Skeletal muscle tissue (tissue), 4 donors: ENCODE results near the gene CDH23. TPM values are rescaled to one million over a fixed set of nuclear protein-coding genes. Genes with fewer than 3 reads are reported as not detected.

ENCODE experiments used
- H3K27ac ChIP-seq: one replicate; pipeline ENCODE4 v1.7.0; 2013; ENCODE audit warnings: mild to moderate bottlenecking, low read depth, low read length, inconsistent platforms
- H3K27me3 ChIP-seq, 3 donors: one replicate each; pipeline ENCODE4 v1.7.0; 2013; ENCODE audit warnings: low read length in 3 of 3; ENCODE audit not compliant: control insufficient read depth in 3 of 3, insufficient read depth in 3 of 3
- H3K36me3 ChIP-seq, 3 donors: one replicate each; pipeline ENCODE4 v1.7.0; 2013; ENCODE audit warnings: low read length in 3 of 3; ENCODE audit not compliant: control insufficient read depth in 3 of 3, insufficient read depth in 3 of 3
- H3K4me1 ChIP-seq, 3 donors: one replicate each; pipeline ENCODE4 v1.7.0; 2013; ENCODE audit warnings: low read length in 3 of 3, mild to moderate bottlenecking in 3 of 3; ENCODE audit not compliant: control insufficient read depth in 3 of 3, insufficient read depth in 3 of 3
- H3K4me3 ChIP-seq, 3 donors: one replicate each; pipeline ENCODE4 v1.7.0; 2013; ENCODE audit warnings: low read length in 3 of 3
- H3K9ac ChIP-seq, 3 donors: one replicate each; pipeline ENCODE4 v1.7.0; 2013; ENCODE audit warnings: low read length in 3 of 3, mild to moderate bottlenecking in 3 of 3, moderate library complexity in 2 of 3, low read depth in 1 of 3
- H3K9me3 ChIP-seq, 3 donors: one replicate each; pipeline ENCODE4 v1.7.0; 2013; ENCODE audit warnings: low read length in 3 of 3; ENCODE audit not compliant: control insufficient read depth in 3 of 3
- total RNA-seq: library from RNA; depleted of rRNA; stranded (reverse); fragments of >200 nt; gene quantifications from one replicate; pipeline ENCODE4 v1.2.3, GENCODE V29; 2014
- donor health status: Osteomylitis.

CDH23 gene
- total RNA-seq, 1 donor from 2014 or later = 3.7 TPM

DNA sequence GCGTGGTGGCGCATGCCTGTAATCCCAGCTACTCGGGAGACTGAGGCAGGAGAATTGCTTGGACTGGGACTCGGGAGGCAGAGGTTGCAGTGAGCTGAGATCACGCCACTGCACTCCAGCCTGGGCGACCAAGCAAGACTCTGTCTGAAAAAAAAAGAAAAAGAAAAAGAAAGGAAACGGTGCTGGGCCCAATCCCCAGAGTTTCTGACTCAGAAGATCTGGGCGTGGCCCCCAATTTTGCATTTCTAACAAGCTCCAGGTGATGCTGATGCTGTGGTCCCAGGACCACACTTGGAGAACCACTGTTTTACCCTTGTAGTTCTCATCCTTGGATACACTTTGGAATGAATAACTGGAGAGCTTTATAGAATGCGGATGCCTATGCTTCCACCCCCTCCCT is 243.9 kb downstream of the CDH23 start:
- Histone ChIP-seq H3K9ac (no peak overlapping the region), H3K27me3 (peaks cover 0 to 4% (median 0%) of the 10 kb centered on the region in 3 donors), H3K4me3 (no peak overlapping the region), H3K36me3 (no peaks in the 10 kb centered on the region), H3K4me1 (peaks cover 4 to 17% (median 13%) of the 10 kb centered on the region in 3 donors), H3K27ac (no peak overlapping the region), H3K9me3 (no peaks in the 10 kb centered on the region)

DNA sequence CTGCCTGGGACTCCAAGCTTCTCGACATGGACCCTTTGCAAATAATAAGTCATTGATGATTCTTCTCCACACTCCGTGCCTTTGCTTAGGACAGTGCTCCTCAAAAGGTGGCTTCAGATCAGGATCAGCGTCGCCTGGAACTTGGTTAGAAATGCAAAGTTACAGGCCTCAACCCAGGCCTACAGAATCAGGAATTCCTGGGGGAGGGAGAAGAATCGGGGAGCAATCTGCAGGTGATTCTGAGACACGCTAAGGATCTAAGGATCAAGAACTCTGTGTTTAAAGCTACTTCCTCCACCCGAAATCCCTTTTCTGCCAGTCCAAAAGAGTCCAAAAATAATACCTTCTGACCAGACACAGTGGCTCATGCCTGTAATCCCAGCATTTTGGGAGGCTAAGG is 244.7 kb downstream of the CDH23 start:
- Histone ChIP-seq H3K36me3 (no peaks in the 10 kb centered on the region), H3K27ac (no peak overlapping the region), H3K4me1 (peaks cover 4 to 17% (median 13%) of the 10 kb centered on the region in 3 donors), H3K9me3 (no peaks in the 10 kb centered on the region), H3K27me3 (peaks cover 0 to 4% (median 0%) of the 10 kb centered on the region in 3 donors), H3K4me3 (no peak overlapping the region), H3K9ac (no peak overlapping the region)

DNA sequence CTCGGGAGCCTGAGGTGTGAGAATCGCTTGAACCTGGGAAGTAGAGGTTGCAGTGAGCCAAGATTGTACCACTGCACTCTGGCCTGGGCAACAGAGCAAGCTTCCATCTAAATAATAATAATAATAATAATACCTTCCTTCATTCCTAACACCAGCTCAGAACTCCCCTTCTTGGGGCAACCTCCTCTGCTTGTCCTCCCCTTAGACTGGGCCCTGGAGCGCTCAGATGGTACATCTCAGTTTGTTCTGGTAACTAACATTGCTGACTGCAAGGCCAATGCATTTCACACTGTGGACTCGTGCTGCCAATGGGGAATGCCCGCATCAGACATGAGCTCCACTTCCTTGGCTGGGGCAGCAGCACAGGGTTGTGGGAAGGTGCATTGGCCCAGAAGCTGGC is 245.3 kb downstream of the CDH23 start:
- Histone ChIP-seq H3K4me1 (peaks cover 4 to 17% (median 13%) of the 10 kb centered on the region in 3 donors), H3K9me3 (no peaks in the 10 kb centered on the region), H3K27ac (no peak overlapping the region), H3K27me3 (peaks cover 0 to 4% (median 3%) of the 10 kb centered on the region in 3 donors), H3K36me3 (no peaks in the 10 kb centered on the region), H3K4me3 (no peak overlapping the region), H3K9ac (no peak overlapping the region)

DNA sequence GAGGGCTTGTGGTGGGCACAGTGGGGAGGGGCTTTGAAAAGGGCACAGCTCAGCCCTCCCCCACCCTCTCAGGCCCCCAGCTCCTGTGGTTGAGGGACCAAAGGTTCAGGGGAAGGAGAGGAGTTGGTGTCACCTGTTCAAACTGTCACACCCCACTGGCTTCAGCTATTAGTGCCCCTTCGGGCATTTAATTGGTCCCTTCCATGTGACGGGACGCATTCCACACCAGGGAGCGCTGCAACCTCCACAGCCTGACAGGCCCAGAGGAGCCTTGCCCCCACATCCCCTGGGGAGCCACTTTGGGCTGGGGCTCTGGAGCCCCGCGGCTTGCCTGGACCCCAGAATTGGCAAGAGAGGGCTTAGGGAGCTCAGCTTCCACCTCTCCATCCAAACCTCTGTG is 247.2 kb downstream of the CDH23 start:
- no peaks in the 10 kb centered on the region for H3K9me3 ChIP-seq
- no peak overlapping the region for H3K9ac ChIP-seq
- H3K27ac ChIP-seq = no peak overlapping the region
- H3K27me3 ChIP-seq = peaks cover 0 to 4% (median 3%) of the 10 kb centered on the region in 3 donors
- H3K4me3 ChIP-seq = no peak overlapping the region
- H3K36me3 ChIP-seq = no peaks in the 10 kb centered on the region
- H3K4me1 ChIP-seq = peaks cover 0 to 12% (median 9%) of the 10 kb centered on the region in 3 donors

DNA sequence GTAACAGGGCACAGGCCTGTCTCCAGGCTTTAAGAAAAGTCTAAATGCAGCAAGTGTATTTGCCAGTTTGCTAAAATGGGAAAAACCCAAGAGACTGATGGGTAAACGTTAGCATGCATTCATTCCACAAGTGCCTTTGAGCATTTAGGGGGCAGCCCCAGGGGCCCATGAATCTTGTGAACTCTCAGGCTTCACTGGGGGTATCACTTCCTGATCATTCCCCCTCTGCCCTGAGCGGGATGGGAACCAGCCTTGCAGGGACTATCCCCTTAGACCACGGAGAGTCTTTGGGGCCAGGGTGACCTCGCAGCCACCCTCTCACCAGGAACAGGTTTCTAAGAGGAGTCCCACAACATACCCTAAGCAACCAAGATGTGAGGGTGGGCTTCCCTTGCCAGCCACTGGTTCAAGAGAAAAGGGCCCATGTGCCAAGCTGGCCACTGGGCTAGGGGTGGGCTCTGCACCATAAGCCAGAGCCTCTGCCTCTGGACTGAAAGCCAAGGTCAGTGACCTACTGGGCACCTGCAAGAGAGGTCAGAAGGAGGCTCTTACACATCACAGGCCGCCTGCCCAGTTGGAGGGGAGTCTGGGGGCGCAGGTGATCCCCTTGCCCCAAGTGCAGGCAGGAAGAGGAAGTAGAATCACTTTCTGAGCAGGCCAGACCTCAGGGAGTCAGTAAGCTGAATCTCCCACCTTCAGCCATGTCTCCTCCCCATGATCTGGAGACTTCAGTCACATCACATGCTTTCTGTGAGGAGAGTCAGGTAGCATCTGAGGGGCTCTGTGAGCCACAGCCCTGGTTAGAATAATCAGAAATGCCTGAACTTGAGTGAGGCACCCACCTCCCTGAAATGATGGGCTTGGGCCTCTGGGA is 247.8 kb downstream of the CDH23 start:
- Histone ChIP-seq H3K4me1 (peaks cover 0 to 6% (median 3%) of the 10 kb centered on the region in 3 donors), H3K27ac (no peak overlapping the region), H3K27me3 (peaks cover 0 to 4% (median 3%) of the 10 kb centered on the region in 3 donors), H3K36me3 (no peaks in the 10 kb centered on the region), H3K9ac (no peak overlapping the region), H3K9me3 (no peaks in the 10 kb centered on the region), H3K4me3 (no peak overlapping the region)

DNA sequence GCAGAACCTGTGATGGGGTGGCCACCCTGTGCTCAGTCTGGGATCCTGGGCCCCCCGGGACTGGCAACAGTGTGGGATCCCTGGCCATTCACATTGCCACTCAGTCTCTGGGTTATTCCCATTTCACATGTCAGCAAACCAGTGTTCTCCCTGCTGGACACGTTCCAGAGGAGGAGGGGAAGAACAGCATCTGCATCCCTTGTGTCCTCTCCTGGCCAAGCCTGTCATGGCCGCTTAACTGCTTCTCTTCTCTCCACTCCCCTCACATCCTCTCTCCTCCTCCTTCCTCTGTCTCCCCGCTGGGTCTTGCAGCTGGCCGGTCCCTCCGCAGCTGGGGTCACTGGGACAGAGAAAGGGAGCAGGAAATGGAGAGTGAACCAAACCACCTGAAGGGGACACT is 248.5 kb downstream of the CDH23 start:
- Histone ChIP-seq H3K4me3 (no peak overlapping the region), H3K27me3 (peaks cover 0 to 4% (median 3%) of the 10 kb centered on the region in 3 donors), H3K36me3 (no peaks in the 10 kb centered on the region), H3K9ac (no peak overlapping the region), H3K9me3 (no peaks in the 10 kb centered on the region), H3K27ac (no peak overlapping the region), H3K4me1 (peaks cover 0 to 6% (median 0%) of the 10 kb centered on the region in 3 donors)

DNA sequence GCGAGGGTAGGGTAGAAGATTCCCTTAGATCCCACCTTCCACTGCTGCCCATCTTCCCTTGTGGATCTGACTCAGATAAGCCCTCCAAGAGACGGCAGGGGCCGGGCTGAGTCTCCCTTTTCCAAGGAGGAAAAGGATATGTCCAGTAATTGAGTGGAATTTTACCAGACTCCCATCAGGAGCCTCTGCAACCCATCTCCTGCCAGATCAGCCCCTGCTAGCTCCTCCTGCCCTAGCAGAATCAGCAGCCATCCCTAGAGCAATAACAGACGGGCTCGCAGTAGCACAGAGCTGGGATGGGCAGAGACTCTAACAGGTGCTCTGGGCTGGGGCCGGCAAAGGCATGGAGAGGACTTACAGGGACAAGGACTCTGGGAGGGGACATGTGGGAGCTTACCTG is 249.3 kb downstream of the CDH23 start:
- Histone ChIP-seq H3K36me3 (no peaks in the 10 kb centered on the region), H3K4me3 (no peak overlapping the region), H3K27ac (no peak overlapping the region), H3K27me3 (peaks cover 0 to 4% (median 3%) of the 10 kb centered on the region in 3 donors), H3K4me1 (peaks cover 0 to 6% (median 0%) of the 10 kb centered on the region in 3 donors), H3K9ac (no peak overlapping the region), H3K9me3 (no peaks in the 10 kb centered on the region)

DNA sequence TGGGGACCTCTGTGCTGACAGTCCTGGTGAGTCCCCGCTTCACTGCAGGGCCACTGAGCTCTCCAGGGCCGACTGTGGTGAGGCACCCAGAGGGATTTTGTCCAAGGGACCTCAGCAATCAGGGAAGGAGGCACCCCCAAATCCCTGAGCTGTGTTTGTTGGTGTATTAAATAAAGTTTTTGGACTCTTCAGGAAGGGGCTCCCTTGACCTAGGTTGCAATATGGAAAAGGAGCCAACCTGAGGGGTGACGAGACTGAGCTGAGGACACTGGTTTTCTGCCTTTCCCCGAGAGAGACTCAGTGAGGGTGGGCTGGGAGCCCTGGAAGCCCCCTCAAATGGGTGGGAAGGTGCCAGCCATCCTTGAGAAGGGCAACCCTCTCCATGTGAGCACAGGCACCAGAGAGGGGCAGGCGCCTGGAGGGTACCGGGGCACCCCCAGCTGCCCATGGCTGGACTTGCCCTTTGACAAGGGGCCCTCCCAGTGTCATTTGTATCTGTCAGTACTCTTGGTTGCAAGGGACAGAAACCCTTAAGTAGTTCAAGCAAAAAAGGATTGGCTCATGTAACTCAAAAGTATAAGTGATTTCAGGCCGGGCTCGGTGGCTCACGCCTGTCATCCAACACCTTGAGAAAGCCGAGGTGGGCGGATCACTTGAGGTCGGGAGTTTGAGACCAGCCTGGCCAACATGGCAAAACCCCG is 250.0 kb downstream of the CDH23 start:
- Histone ChIP-seq H3K27me3 (peaks cover 0 to 4% (median 3%) of the 10 kb centered on the region in 3 donors), H3K9me3 (no peaks in the 10 kb centered on the region), H3K4me3 (no peak overlapping the region), H3K36me3 (no peaks in the 10 kb centered on the region), H3K9ac (no peak overlapping the region), H3K4me1 (peaks cover 0 to 6% (median 0%) of the 10 kb centered on the region in 3 donors), H3K27ac (no peak overlapping the region)

DNA sequence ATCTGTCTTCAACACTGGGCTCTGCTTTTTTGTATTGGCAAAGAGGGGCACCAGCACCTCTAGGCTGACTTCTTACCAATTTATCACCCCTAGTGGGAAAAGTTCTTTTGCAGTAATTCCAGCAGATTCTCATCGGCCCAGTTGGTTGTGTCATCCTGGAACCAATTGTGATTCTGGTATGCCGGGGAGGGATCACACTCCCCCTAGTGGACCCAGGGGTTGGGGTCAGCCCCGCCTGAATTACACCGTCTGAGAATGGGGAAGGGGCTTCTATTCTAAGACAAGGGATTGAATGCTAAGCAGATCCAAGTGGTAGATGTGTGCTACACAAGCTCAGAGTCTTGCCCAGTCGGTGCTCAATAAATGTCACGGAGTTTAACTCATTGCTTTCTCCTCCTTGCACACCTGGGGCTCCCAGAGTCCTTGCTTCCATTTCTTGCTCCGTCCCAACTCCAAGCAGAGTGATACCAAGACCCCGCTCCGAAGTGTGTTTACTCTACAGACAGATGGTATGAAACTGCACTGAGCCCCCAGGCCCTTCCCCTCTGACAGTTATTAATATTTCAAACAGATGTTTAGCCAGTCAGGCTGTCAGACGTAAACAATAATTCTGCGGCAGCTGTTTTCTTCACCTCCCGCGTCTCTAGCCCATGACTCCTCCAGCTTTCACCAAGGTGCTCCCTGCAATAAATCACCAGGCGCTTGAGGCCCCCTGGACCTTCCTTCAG is 251.0 kb downstream of the CDH23 start:
- Histone ChIP-seq H3K4me3 (no peak overlapping the region), H3K9ac (no peak overlapping the region), H3K27me3 (peaks cover 0 to 4% (median 3%) of the 10 kb centered on the region in 3 donors), H3K36me3 (no peaks in the 10 kb centered on the region), H3K9me3 (no peaks in the 10 kb centered on the region), H3K4me1 (peaks cover 0 to 6% (median 0%) of the 10 kb centered on the region in 3 donors), H3K27ac (no peak overlapping the region)
